Measurements from ENCODE around the gene SLC37A2. TPM values are rescaled to one million over a fixed set of nuclear protein-coding genes. Genes with fewer than 3 reads are reported as not detected.

The SLC37A2 gene
- 2.1 and 6.5 TPM in 2 replicates for total RNA-seq

DNA sequence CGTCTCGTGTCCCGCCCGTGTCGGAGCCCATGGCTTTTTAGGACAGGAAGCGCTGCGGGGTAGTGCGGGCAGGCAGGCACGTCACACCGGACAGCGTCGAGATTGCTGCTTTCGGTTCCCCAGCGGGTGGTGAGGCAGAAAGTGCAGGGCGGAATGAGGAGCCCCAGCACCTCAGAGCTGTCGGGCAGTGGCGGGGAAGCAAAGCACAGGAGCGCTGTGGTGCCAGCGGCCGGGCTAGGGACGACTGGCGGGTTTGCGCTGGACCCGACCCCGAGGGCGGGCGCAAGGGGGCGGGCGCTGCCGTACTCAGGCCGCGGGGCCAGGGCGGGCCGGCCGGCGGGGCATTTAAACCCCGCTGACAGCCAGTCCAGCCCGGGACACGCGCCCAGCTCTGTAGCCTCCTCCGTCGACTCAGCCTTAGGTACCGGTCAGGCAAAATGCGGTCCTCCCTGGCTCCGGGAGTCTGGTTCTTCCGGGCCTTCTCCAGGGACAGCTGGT is at the start of gene SLC37A2:
Gene SLC37A2 (plus strand): TSS at position 375 of the 498 bp plus-strand sequence. CDS start 63 bp downstream, at position 438.

DNA sequence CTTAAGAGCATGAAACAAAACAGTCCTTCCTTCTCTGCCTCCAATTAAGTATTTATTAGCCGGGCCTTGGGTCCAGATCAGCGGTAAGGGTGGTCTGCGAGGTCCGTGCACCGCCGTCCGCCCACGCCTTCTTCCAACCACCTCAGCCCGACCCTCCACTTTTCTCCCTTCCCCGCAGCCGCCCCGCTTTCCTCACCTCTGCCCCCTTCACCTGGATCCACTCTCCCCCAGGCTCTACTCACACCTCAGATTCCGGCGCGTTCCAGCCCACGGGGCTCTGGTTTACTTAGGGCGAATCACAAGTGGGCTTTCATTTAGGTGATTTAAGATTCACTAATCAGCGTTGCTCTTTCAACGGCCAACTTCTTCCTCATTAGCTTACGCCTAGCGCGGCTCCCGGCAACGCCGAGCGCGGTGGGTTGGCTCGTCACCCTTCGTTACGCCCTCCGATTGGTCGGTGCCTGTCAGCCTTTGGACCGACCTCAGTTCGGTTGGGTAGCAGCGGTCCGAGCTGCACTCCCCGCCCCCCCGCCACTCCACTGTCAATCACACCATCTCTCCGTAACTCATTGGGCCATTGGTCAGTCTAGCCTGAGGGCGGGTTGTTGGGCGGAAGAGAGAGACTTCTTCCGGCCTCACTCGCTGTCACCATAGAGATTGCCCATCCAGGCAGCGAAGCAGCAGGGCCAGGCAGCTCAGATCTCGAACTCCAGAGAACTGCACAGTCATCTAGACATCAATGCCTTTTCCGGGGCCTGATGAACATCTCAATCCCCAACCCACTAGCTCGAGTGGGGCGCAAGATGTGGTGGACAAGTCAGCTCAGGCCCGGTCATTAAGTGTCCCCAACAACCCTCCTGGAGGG is 48.5 kb downstream of the SLC37A2 start, which contains the start of gene TMEM218:
Gene TMEM218 (minus strand): TSS at position 284 of the 865 bp plus-strand sequence. CDS start 9,385 bp downstream, outside the sequence.

Other genes with a start within 250 kb of the SLC37A2 start
- gene ROBO3, start 197.9 kb upstream of the SLC37A2 start, total RNA-seq: 9.1 and 13.4 TPM in 2 replicates
- gene ROBO4, start 165.4 kb upstream of the SLC37A2 start, total RNA-seq: 1.1 and 3.0 TPM in 2 replicates
- not detected in 2 replicates for gene HEPN1, start 144.1 kb upstream of the SLC37A2 start, total RNA-seq
- gene HEPACAM, start 127.3 kb upstream of the SLC37A2 start, total RNA-seq: under 0.01 TPM in 1 of 2 replicates, not detected in the other
- 2.4 and 6.4 TPM in 2 replicates for gene CCDC15, start 109.1 kb upstream of the SLC37A2 start, total RNA-seq
- 26.0 and 32.5 TPM in 2 replicates for gene TMEM218, start 48.3 kb downstream of the SLC37A2 start, total RNA-seq
- 0.22 and 0.37 TPM in 2 replicates for gene PKNOX2, start 101.4 kb downstream of the SLC37A2 start, total RNA-seq